PC-3 (cell line): ENCODE measurements around the gene RAD51D. TPM values are rescaled to one million over a fixed set of nuclear protein-coding genes. Genes with fewer than 3 reads are reported as not detected.

Experiments used
- ATAC-seq: fragments of 200-7000 bp; cut with Tn5 transposase; 2 replicates; pipeline ENCODE4 v1.9.1; 2020; ENCODE audit warnings: mild to moderate bottlenecking, moderate library complexity
- BruUV-seq: library from RNA; stranded (reverse); fragments of 400-500 nt; replicated peaks from 2 replicates; lab custom pipeline; 2021; lab: Mats Ljungman, UMichigan
- CTCF ChIA-PET: fragments of 300-600 bp; sonication (Branson Sonifier 250); formaldehyde crosslinking; loops from one replicate; lab custom pipeline; 2022; ENCODE audit warnings: antibody characterized with exemption; lab: Charles Lee
- POLR2A ChIA-PET: fragments of 300-600 bp; sonication (Branson Sonifier 250); formaldehyde crosslinking; loops from one replicate; lab custom pipeline; 2022; ENCODE audit warnings: antibody characterized with exemption; ENCODE audit not compliant: unreplicated experiment; lab: Charles Lee
- DNase-seq: peaks from one replicate; pipeline ENCODE4 v3.0.0-alpha.2; 2015
- H2AFZ ChIP-seq: fragments of 300-600 bp; sonication (generic); 2 replicates; pipeline ENCODE4 v1.6.0; 2016; ENCODE audit warnings: antibody characterized with exemption, low read length
- H3F3A ChIP-seq: fragments of 300-600 bp; sonication (generic); one replicate; pipeline ENCODE4 v1.6.0; 2017; ENCODE audit warnings: antibody characterized with exemption, low read length, control low read depth, mild to moderate bottlenecking; ENCODE audit not compliant: unreplicated experiment
- H3K27ac ChIP-seq: fragments of 300-600 bp; sonication (generic); 2 replicates; pipeline ENCODE4 v1.5.1; 2016; ENCODE audit warnings: mild to moderate bottlenecking, low read length
- H3K27me3 ChIP-seq: fragments of 300-600 bp; sonication (generic); 2 replicates; pipeline ENCODE4 v1.6.1; 2016; ENCODE audit warnings: low read length, mixed read lengths
- H3K36me3 ChIP-seq: fragments of 300-600 bp; sonication (generic); 2 replicates; pipeline ENCODE4 v1.6.1; 2016; ENCODE audit warnings: low read depth, mixed run types, low read length, mixed read lengths
- H3K4me1 ChIP-seq: fragments of 300-600 bp; sonication (generic); 2 replicates; pipeline ENCODE4 v1.5.1; 2016; ENCODE audit warnings: low read length; ENCODE audit not compliant: insufficient read depth
- H3K4me2 ChIP-seq: fragments of 300-600 bp; sonication (generic); 2 replicates; pipeline ENCODE4 v1.6.0; 2016; ENCODE audit warnings: low read length
- H3K4me3 ChIP-seq: fragments of 300-600 bp; sonication (generic); 2 replicates; pipeline ENCODE4 v1.5.1; 2016; ENCODE audit warnings: mild to moderate bottlenecking, low read length, mixed read lengths
- H3K79me2 ChIP-seq: fragments of 300-600 bp; sonication (generic); 2 replicates; pipeline ENCODE4 v1.6.1; 2017; ENCODE audit warnings: low read length, mixed read lengths
- H3K9ac ChIP-seq: fragments of 300-600 bp; sonication (generic); 2 replicates; pipeline ENCODE4 v1.6.0; 2016; ENCODE audit warnings: mild to moderate bottlenecking, low read length
- H3K9me2 ChIP-seq: fragments of 300-600 bp; sonication (generic); replicated peaks from 2 replicates; pipeline ENCODE4 v1.6.1; 2016; ENCODE audit warnings: mixed run types, low read length, mixed read lengths
- H3K9me3 ChIP-seq: fragments of 300-600 bp; sonication (generic); 2 replicates; pipeline ENCODE4 v1.6.1; 2016; ENCODE audit warnings: low read length, mixed read lengths
- H4K20me1 ChIP-seq: fragments of 300-600 bp; sonication (generic); 2 replicates; pipeline ENCODE4 v1.6.1; 2016; ENCODE audit warnings: low read length, mixed read lengths
- EZH2 ChIP-seq: fragments of 300-600 bp; sonication (generic); IDR thresholded peaks from one replicate; pipeline ENCODE4 v1.6.1; 2017; ENCODE audit warnings: antibody characterized with exemption, mild to moderate bottlenecking, low read length; ENCODE audit not compliant: unreplicated experiment
- EZH2phosphoT487 ChIP-seq: fragments of 300-600 bp; sonication (generic); IDR thresholded peaks from 2 replicates; pipeline ENCODE4 v1.6.1; 2018; ENCODE audit warnings: mild to moderate bottlenecking, antibody characterized with exemption, low read length, borderline replicate concordance
- intact Hi-C: fragments of 100-400 bp; cut with micrococcal nuclease; formaldehyde crosslinking; loops from 2 replicates; pipeline ENCODE4 v1.9.0; 2023
- total RNA-seq: library from RNA; depleted of rRNA; stranded (reverse); fragments of >200 nt; gene quantifications from 2 replicates; pipeline ENCODE4 v1.2.3, GENCODE V29; 2014
- TF ChIP-seq, protein P1 (sequence below): fragments of 300-600 bp; sonication (generic); conservative IDR thresholded peaks from 2 replicates; pipeline ENCODE4 v1.5.1; 2017; ENCODE audit warnings: antibody characterized with exemption, low read depth, mild to moderate bottlenecking, low read length

The RAD51D gene
- total RNA-seq, 1 experiment from 2014 or later = 10.7 TPM

GRCh38 chr17:35089586-35090296, 29.9 kb downstream of the RAD51D start:
- TF ChIP-seq, protein P1, sequence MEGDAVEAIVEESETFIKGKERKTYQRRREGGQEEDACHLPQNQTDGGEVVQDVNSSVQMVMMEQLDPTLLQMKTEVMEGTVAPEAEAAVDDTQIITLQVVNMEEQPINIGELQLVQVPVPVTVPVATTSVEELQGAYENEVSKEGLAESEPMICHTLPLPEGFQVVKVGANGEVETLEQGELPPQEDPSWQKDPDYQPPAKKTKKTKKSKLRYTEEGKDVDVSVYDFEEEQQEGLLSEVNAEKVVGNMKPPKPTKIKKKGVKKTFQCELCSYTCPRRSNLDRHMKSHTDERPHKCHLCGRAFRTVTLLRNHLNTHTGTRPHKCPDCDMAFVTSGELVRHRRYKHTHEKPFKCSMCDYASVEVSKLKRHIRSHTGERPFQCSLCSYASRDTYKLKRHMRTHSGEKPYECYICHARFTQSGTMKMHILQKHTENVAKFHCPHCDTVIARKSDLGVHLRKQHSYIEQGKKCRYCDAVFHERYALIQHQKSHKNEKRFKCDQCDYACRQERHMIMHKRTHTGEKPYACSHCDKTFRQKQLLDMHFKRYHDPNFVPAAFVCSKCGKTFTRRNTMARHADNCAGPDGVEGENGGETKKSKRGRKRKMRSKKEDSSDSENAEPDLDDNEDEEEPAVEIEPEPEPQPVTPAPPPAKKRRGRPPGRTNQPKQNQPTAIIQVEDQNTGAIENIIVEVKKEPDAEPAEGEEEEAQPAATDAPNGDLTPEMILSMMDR = 0 out of 2 replicates have a peak, but pooled peaks have one; percentile 25
- no peak for TF ChIP-seq EZH2phosphoT487
- TF ChIP-seq EZH2 = no peak
- POLR2A ChIA-PET = interaction anchor here (0.5 to 0.7 kb wide), 2 partner anchors 75 to 114 kb away, joined by 3 read pairs; no protein-coding TSS in a partner anchor
- H3K27ac ChIP-seq = peak overlapping the region; percentile 89
- intact Hi-C loops = loop anchor here (1.0 to 5.0 kb wide), 2 partner anchors 67 to 91 kb away; no protein-coding TSS in a partner anchor
- H4K20me1 ChIP-seq = no peaks in the 10 kb centered on the region
- H3K9ac ChIP-seq = peak overlapping the region; percentile 72
- DNase-seq = peak; percentile 68
- ATAC-seq = peak; percentile 47
- no peaks in the 10 kb centered on the region for H3K27me3 ChIP-seq
- peak overlapping the region; percentile 62 for H3K4me2 ChIP-seq
- H3K4me1 ChIP-seq = peaks cover 39% of the 10 kb centered on the region
- H3K4me3 ChIP-seq = peak overlapping the region; percentile 47
- H2AFZ ChIP-seq = peak overlapping the region; percentile 75
- H3K9me3 ChIP-seq = no peaks in the 10 kb centered on the region
- H3K9me2 ChIP-seq = no peaks in the 10 kb centered on the region
- no peaks in the 10 kb centered on the region for H3K36me3 ChIP-seq
- H3F3A ChIP-seq = peaks cover 6% of the 10 kb centered on the region
- H3K79me2 ChIP-seq = peaks cover 35% of the 10 kb centered on the region
- BruUV-seq = no TSS peak
- CTCF ChIA-PET = interaction anchor here (0.5 to 1.1 kb wide), 4 partner anchors 26 to 98 kb away, joined by 3 to 7 read pairs (median 3); no protein-coding TSS in a partner anchor

DNA sequence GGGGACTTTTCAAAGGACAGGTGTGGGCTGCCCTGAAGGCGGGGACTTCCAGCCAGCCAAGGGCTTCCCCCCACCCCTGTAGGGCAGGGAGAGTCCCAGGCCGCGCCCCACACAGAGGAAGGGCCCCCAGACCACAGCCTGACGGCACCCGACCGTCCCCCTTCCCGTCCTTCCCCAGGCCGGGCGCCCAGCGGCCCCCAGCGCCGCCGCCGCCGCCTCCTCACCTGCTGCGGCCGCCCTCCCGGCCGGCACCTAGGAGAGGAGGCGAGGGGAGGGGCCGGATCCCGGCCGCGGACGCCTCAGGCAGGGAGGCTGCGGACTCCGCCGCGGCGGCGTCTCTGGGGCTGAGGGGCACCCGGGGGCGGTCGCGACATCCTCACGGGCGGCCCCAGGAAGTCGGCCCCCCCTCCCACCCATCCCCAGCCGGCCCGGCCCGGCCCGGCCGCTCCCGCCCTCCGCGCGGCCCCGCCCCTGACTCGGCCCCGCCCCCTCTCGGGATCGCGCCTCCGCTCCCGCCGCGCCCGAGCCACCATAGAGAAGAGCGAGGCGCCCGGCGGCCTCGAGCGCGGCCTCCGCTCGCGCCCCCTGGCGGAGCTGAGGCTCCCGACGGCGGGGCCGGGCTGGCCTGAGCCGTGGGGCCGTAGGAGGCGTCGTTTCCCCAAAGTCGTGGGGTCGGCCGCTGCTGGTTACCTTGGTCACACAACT, 30.6 kb downstream of the RAD51D start:
- TF ChIP-seq EZH2phosphoT487 (no peak), EZH2 (no peak)
- TF ChIP-seq, protein P1 = peak; percentile 62
- no peaks in the 10 kb centered on the region for H4K20me1 ChIP-seq
- DNase-seq (peak; percentile 83), ATAC-seq (peak; percentile 70)
- peaks cover 41% of the 10 kb centered on the region for H3K4me1 ChIP-seq
- H3K9me3 ChIP-seq = no peaks in the 10 kb centered on the region
- peaks cover 6% of the 10 kb centered on the region for H3F3A ChIP-seq
- no peaks in the 10 kb centered on the region for H3K27me3 ChIP-seq
- ChIA-PET POLR2A (interaction anchor here (0.7 kb wide), 1 partner anchor 113 kb away, joined by 3 read pairs; no protein-coding TSS in a partner anchor), CTCF (interaction anchor here (0.6 to 1.1 kb wide), 3 partner anchors 34 to 97 kb away, joined by 3 read pairs; no protein-coding TSS in a partner anchor)
- peak overlapping the region; percentile 100 for H3K9ac ChIP-seq
- intact Hi-C loops = loop anchor here (1.0 to 5.0 kb wide), 2 partner anchors 67 to 91 kb away; no protein-coding TSS in a partner anchor
- no peaks in the 10 kb centered on the region for H3K36me3 ChIP-seq
- no peaks in the 10 kb centered on the region for H3K9me2 ChIP-seq
- H2AFZ ChIP-seq = peak overlapping the region; percentile 75
- BruUV-seq = no TSS peak
- H3K4me2 ChIP-seq = peak overlapping the region; percentile 96
- H3K27ac ChIP-seq = peak overlapping the region; percentile 99
- peak overlapping the region; percentile 88 for H3K4me3 ChIP-seq
- peaks cover 41% of the 10 kb centered on the region for H3K79me2 ChIP-seq
